Body of pancreas (tissue), 4 donors: ENCODE data around the gene DNAH1.

ENCODE experiments used
- CTCF ChIP-seq, 7 experiments: fragments of 450-650 bp in 4 of 7; fragments of 200-600 bp in 3 of 7; sonication (generic) in 3 of 7; IDR thresholded peaks; one replicate each; pipeline ENCODE4 v1.5.1; 2016 to 2019; ENCODE audit warnings: antibody characterized with exemption in 7 of 7
- POLR2A ChIP-seq, 3 donors: fragments of 450-650 bp; IDR thresholded peaks; one replicate each; pipeline ENCODE4 v1.6.1; 2016; ENCODE audit warnings: antibody characterized with exemption in 3 of 3, mild to moderate bottlenecking in 2 of 3

- TF ChIP-seq POLR2A (IDR thresholded peaks at IDR 0.05) (no peak), CTCF (IDR thresholded peaks at IDR 0.05) (no peak)
These were observed 123.5 kb downstream of the DNAH1 start for GRCh38 chr3:52439426-52440248.
